ENCODE results near the gene HSPA12B. TPM values are rescaled to one million over a fixed set of nuclear protein-coding genes. Genes with fewer than 3 reads are reported as not detected.

The HSPA12B gene
- polyA plus RNA-seq, 1 donor, result 6.3 TPM

DNA sequence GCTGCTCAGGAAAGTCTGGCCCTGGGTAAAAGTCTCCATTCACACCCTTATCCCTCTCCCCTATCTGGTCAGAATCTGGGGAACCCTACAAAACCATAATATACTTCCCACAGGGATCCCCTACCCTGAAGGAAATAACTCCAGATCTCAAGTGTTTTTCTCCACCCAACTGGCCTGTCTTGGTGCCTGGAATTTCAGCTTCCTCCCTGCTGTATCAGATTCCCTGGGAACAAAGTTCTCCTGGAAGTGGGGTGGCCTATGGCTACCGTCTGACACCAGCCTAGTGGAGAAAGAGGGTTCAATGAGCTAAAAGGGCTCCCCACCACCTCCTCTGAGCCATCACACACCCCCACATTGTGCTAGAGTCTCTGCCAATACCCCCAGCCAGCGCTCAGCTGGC, 15.0 kb downstream of the HSPA12B start:
- peaks cover 42% of the 10 kb centered on the region for H3K27me3 ChIP-seq (ENCODE audit: control insufficient read depth, insufficient read depth, low read length)
- no CpG with 5 or more reads among the region's 2 CpGs for WGBS (ENCODE audit: insufficient coverage, low lambda C conversion rate)
- peaks cover 5% of the 10 kb centered on the region for H3K9me3 ChIP-seq (ENCODE audit: control insufficient read depth, low read depth, low read length)
- no peak overlapping the region for H3K4me3 ChIP-seq (ENCODE audit: low read length)
- H3K36me3 ChIP-seq (ENCODE audit: control insufficient read depth, insufficient read depth, low read length), result peaks cover 3% of the 10 kb centered on the region
- peaks cover 13% of the 10 kb centered on the region for H3K4me1 ChIP-seq (ENCODE audit: control insufficient read depth, insufficient read depth, low read length)
- H3K27ac ChIP-seq (ENCODE audit: low read length), result no peak overlapping the region
- DNase-seq, result peak in 1 of 2 donors; percentile 44

DNA sequence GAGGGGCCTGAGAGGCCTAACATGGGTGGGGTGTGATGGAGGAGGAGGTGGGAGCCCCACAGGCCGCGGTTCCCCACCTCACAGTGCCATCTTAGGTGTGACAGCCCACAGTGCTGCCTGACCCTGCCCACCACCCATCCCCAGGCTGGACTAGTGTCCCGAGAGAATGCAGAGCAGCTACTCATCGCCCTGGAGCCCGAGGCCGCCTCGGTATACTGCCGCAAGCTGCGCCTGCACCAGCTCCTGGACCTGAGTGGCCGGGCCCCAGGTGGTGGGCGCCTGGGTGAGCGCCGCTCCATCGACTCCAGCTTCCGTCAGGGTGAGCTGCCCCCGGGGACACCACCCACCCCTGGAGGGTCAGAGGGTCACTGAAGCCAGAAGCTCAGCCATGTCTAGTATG, 15.6 kb downstream of the HSPA12B start:
- Histone ChIP-seq H3K27ac (ENCODE audit: low read length) (no peak overlapping the region), H3K27me3 (ENCODE audit: control insufficient read depth, insufficient read depth, low read length) (peaks cover 42% of the 10 kb centered on the region), H3K4me1 (ENCODE audit: control insufficient read depth, insufficient read depth, low read length) (peaks cover 16% of the 10 kb centered on the region), H3K9me3 (ENCODE audit: control insufficient read depth, low read depth, low read length) (peaks cover 5% of the 10 kb centered on the region), H3K36me3 (ENCODE audit: control insufficient read depth, insufficient read depth, low read length) (peaks cover 3% of the 10 kb centered on the region), H3K4me3 (ENCODE audit: low read length) (no peak overlapping the region)
- no peak for DNase-seq
- no CpG with 5 or more reads among the region's 16 CpGs for WGBS (ENCODE audit: insufficient coverage, low lambda C conversion rate)

DNA sequence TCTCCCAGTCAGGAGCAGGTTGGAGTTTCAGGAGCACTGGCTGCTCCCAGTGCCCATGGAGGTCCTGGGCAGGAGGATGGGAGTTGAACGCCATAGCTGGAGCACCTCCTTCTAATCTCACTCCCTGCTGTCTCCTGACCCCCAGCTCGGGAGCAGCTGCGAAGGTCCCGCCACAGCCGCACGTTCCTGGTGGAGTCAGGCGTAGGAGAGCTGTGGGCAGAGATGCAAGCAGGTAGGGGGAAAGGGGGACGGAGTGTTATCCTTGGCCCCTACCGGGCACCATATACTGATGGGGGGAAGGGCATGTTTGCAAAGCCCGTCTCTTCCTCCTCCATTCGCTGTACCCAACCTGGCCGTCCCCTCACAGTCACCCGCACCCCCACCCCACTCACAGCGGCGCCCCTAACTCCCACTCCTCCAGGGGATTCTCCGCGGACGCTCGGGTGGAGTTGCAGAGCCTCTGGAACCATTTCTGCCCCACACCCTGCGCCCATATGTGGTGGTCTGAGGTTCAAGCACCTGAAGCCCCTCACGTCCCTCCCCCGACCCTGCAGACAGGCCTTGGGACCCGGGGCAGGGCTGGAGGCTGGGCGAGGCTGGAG, 16.7 kb downstream of the HSPA12B start:
- H3K36me3 ChIP-seq (ENCODE audit: control insufficient read depth, insufficient read depth, low read length), result peaks cover 3% of the 10 kb centered on the region
- H3K27ac ChIP-seq (ENCODE audit: low read length), result no peak overlapping the region
- no CpG with 5 or more reads among the region's 24 CpGs for WGBS (ENCODE audit: insufficient coverage, low lambda C conversion rate)
- DNase-seq, result no peak
- peaks cover 5% of the 10 kb centered on the region for H3K9me3 ChIP-seq (ENCODE audit: control insufficient read depth, low read depth, low read length)
- H3K4me1 ChIP-seq (ENCODE audit: control insufficient read depth, insufficient read depth, low read length), result peaks cover 16% of the 10 kb centered on the region
- peaks cover 38% of the 10 kb centered on the region for H3K27me3 ChIP-seq (ENCODE audit: control insufficient read depth, insufficient read depth, low read length)
- H3K4me3 ChIP-seq (ENCODE audit: low read length), result no peak overlapping the region

DNA sequence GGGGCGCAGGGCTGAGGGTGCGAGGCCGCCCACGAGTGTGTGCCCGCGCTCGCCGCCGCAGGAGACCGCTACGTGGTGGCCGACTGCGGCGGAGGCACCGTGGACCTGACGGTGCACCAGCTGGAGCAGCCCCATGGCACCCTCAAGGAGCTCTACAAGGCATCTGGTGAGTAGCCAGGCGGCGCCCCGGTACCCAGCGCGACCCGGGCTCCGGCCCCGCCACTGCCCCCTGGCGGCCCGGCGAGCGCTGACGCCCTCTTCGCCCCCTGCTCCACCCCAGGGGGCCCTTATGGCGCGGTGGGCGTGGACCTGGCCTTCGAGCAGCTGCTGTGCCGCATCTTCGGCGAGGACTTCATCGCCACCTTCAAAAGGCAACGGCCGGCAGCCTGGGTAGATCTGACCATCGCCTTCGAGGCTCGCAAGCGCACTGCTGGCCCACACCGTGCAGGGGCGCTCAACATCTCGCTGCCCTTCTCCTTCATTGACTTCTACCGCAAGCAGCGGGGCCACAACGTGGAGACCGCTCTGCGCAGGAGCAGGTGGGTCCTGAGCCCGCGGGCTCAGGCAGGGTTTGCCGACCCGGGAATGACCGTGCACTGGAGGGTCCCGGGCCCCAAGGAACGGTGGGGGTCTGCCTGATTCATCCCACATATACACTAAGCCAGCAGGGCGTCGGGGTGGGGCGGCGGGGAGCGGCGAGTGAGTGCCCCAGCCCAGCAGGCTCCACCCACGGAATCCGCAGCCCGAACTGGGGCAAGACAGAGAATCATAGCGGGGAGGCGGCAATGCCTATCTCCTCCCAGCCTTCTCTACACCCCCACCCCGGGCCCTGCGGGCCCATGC, 17.4 kb downstream of the HSPA12B start:
- Histone ChIP-seq H3K4me3 (ENCODE audit: low read length) (no peak overlapping the region), H3K36me3 (ENCODE audit: control insufficient read depth, insufficient read depth, low read length) (peaks cover 7% of the 10 kb centered on the region), H3K27ac (ENCODE audit: low read length) (no peak overlapping the region), H3K9me3 (ENCODE audit: control insufficient read depth, low read depth, low read length) (peaks cover 5% of the 10 kb centered on the region), H3K4me1 (ENCODE audit: control insufficient read depth, insufficient read depth, low read length) (peaks cover 16% of the 10 kb centered on the region), H3K27me3 (ENCODE audit: control insufficient read depth, insufficient read depth, low read length) (peaks cover 35% of the 10 kb centered on the region)
- no CpG with 5 or more reads among the region's 72 CpGs for WGBS (ENCODE audit: insufficient coverage, low lambda C conversion rate)
- peak; percentile 47 to 48 for DNase-seq

DNA sequence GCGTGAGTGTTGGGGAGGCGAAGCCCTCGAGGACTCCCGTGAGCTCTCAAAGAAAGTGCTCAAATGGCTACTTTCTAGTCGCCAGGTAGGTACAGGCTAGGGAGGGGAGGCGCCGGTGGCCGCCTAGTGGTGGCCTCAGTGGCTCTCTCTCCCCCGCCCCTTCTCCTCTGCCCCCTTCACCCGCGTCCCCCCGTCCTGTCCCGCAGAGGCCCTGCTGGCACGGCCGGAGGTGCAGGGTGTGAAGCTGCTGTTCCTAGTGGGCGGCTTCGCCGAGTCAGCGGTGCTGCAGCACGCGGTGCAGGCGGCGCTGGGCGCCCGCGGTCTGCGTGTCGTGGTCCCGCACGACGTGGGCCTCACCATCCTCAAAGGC, 18.8 kb downstream of the HSPA12B start:
- no CpG with 5 or more reads among the region's 31 CpGs for WGBS (ENCODE audit: insufficient coverage, low lambda C conversion rate)
- no peak for DNase-seq
- no peak overlapping the region for H3K4me3 ChIP-seq (ENCODE audit: low read length)
- H3K27me3 ChIP-seq (ENCODE audit: control insufficient read depth, insufficient read depth, low read length), result peaks cover 32% of the 10 kb centered on the region
- no peak overlapping the region for H3K27ac ChIP-seq (ENCODE audit: low read length)
- peaks cover 5% of the 10 kb centered on the region for H3K9me3 ChIP-seq (ENCODE audit: control insufficient read depth, low read depth, low read length)
- H3K36me3 ChIP-seq (ENCODE audit: control insufficient read depth, insufficient read depth, low read length), result peaks cover 6% of the 10 kb centered on the region
- H3K4me1 ChIP-seq (ENCODE audit: control insufficient read depth, insufficient read depth, low read length), result peaks cover 16% of the 10 kb centered on the region

DNA sequence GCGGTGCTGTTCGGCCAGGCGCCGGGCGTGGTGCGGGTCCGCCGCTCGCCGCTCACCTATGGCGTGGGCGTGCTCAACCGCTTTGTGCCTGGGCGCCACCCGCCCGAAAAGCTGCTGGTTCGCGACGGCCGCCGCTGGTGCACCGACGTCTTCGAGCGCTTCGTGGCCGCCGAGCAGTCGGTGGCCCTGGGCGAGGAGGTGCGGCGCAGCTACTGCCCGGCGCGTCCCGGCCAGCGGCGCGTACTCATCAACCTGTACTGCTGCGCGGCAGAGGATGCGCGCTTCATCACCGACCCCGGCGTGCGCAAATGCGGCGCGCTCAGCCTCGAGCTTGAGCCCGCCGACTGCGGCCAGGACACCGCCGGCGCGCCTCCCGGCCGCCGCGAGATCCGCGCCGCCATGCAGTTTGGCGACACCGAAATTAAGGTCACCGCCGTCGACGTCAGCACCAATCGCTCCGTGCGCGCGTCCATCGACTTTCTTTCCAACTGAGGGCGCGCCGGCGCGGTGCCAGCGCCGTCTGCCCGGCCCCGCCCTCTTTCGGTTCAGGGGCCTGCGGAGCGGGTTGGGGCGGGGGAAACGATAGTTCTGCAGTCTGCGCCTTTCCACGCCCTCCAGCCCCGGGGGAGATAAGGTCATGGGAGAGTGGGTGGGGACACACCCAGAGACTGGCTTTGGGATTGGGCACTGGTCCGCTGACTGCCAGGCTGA, 19.3 kb downstream of the HSPA12B start:
- peaks cover 5% of the 10 kb centered on the region for H3K9me3 ChIP-seq (ENCODE audit: control insufficient read depth, low read depth, low read length)
- peaks cover 32% of the 10 kb centered on the region for H3K27me3 ChIP-seq (ENCODE audit: control insufficient read depth, insufficient read depth, low read length)
- peak overlapping the region; percentile 23 for H3K4me3 ChIP-seq (ENCODE audit: low read length)
- WGBS (ENCODE audit: insufficient coverage, low lambda C conversion rate), result no CpG with 5 or more reads among the region's 95 CpGs
- H3K27ac ChIP-seq (ENCODE audit: low read length), result no peak overlapping the region
- DNase-seq, result peak; percentile 40 to 73
- H3K4me1 ChIP-seq (ENCODE audit: control insufficient read depth, insufficient read depth, low read length), result peaks cover 16% of the 10 kb centered on the region
- H3K36me3 ChIP-seq (ENCODE audit: control insufficient read depth, insufficient read depth, low read length), result peaks cover 6% of the 10 kb centered on the region

DNA sequence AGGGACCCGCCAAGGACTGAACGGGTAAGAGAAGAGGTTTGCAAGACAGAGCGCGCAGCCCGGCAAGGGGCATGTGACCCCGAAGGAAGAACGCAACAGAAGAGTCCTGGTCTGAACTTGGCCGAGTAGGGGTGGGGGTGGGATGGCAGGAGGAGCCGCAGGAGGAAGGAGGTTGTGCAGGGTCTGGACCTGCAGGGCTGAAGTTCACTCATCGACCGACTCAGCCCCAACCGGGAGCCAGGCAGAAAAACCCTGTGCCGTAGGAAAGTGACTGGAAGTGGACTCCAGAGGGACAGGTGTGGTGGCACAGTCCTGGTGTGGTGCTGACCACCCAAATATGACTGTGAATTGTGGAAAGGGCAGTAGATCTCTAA, 19.9 kb downstream of the HSPA12B start:
- no peak for DNase-seq
- H3K27ac ChIP-seq (ENCODE audit: low read length), result no peak overlapping the region
- WGBS (ENCODE audit: insufficient coverage, low lambda C conversion rate), result 35% methylated on average over 5 of the region's 13 CpGs
- H3K36me3 ChIP-seq (ENCODE audit: control insufficient read depth, insufficient read depth, low read length), result peaks cover 6% of the 10 kb centered on the region
- H3K27me3 ChIP-seq (ENCODE audit: control insufficient read depth, insufficient read depth, low read length), result peaks cover 32% of the 10 kb centered on the region
- peaks cover 16% of the 10 kb centered on the region for H3K4me1 ChIP-seq (ENCODE audit: control insufficient read depth, insufficient read depth, low read length)
- peaks cover 5% of the 10 kb centered on the region for H3K9me3 ChIP-seq (ENCODE audit: control insufficient read depth, low read depth, low read length)
- H3K4me3 ChIP-seq (ENCODE audit: low read length), result peak overlapping the region; percentile 23

DNA sequence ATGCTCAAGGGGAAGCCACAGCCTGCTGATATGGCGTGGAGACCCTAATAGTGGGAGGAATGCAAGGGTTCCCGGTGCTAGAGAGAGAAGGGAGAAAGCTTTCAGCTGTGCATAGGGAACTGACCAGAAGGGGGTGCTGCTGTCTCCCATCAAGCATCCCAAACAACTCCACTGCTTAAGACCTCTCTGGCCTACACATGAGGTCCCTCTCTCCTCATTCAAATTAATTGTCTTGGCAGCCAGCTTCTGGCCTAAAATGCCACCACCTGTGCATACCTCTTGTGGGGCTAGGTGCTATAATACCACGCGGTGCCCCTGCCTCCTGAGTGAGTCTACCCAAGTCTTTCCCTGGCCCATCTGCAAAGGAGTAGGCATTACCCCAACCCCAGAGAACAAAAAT, 20.6 kb downstream of the HSPA12B start:
- no CpG with 5 or more reads among the region's 4 CpGs for WGBS (ENCODE audit: insufficient coverage, low lambda C conversion rate)
- peaks cover 16% of the 10 kb centered on the region for H3K4me1 ChIP-seq (ENCODE audit: control insufficient read depth, insufficient read depth, low read length)
- no peak overlapping the region for H3K4me3 ChIP-seq (ENCODE audit: low read length)
- peaks cover 10% of the 10 kb centered on the region for H3K36me3 ChIP-seq (ENCODE audit: control insufficient read depth, insufficient read depth, low read length)
- H3K9me3 ChIP-seq (ENCODE audit: control insufficient read depth, low read depth, low read length), result peaks cover 5% of the 10 kb centered on the region
- no peak overlapping the region for H3K27ac ChIP-seq (ENCODE audit: low read length)
- peaks cover 32% of the 10 kb centered on the region for H3K27me3 ChIP-seq (ENCODE audit: control insufficient read depth, insufficient read depth, low read length)
- DNase-seq, result peak in 1 of 2 donors; percentile 56

DNA sequence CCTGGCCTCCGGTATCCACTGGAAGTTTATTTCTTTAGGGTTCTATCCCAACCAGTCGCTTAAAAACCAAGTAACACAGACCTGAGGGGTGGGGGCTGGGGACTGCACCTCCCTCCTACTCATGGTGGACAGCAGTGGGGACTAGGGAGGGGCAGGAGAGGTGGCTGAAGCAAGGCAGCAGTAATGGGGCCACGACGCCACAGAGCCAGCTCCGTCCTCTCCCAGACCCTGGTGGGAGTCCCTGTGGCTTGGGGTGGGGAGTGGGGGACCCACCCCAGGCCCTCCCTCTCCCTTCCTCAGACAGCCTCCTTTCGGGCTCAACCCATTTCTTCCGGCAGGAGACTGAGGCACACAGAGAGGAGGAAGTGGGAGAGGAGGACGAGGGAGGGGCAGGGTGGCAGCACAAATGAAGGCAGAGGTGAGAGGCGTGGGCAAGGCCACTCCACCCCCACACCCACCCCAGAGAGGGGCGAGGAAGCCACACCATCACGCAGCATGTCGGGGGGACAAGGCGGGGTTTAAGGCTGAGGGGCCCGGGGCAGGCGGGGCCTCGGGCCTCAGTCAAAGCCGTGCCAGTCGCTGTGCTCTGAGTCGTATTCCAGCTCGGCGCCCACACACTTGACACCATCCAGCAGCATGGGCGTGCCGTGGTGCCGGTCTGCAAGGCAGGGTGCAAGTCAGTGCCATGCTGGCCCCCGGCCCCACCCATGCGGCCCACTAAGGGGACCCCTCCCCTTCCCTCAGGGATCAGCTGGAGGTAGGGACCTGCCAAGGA, 21.2 kb downstream of the HSPA12B start:
- DNase-seq, result no peak
- peaks cover 27% of the 10 kb centered on the region for H3K27me3 ChIP-seq (ENCODE audit: control insufficient read depth, insufficient read depth, low read length)
- H3K4me1 ChIP-seq (ENCODE audit: control insufficient read depth, insufficient read depth, low read length), result peaks cover 16% of the 10 kb centered on the region
- H3K27ac ChIP-seq (ENCODE audit: low read length), result no peak overlapping the region
- no peak overlapping the region for H3K4me3 ChIP-seq (ENCODE audit: low read length)
- H3K36me3 ChIP-seq (ENCODE audit: control insufficient read depth, insufficient read depth, low read length), result peaks cover 14% of the 10 kb centered on the region
- WGBS (ENCODE audit: insufficient coverage, low lambda C conversion rate), result no CpG with 5 or more reads among the region's 26 CpGs
- peaks cover 5% of the 10 kb centered on the region for H3K9me3 ChIP-seq (ENCODE audit: control insufficient read depth, low read depth, low read length)

DNA sequence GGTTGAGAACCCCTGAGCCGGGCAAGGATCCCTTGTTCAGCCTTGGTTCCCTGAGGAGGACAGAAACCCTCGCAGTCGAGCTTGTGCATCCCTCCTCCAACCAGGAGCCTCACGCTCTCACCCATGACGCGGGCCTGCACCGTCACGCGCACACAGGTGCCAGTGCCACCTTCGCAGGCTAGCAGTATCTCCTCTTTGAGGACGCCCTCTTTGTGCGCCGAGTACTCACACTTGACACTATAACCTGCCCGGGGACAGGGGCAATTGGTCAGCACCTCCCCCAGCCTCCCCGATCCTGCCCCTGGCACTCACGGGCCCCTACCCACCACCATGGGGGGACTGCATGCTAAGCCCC, 21.8 kb downstream of the HSPA12B start:
- peaks cover 21% of the 10 kb centered on the region for H3K27me3 ChIP-seq (ENCODE audit: control insufficient read depth, insufficient read depth, low read length)
- H3K36me3 ChIP-seq (ENCODE audit: control insufficient read depth, insufficient read depth, low read length), result peaks cover 17% of the 10 kb centered on the region
- no peak overlapping the region for H3K27ac ChIP-seq (ENCODE audit: low read length)
- peaks cover 15% of the 10 kb centered on the region for H3K4me1 ChIP-seq (ENCODE audit: control insufficient read depth, insufficient read depth, low read length)
- H3K9me3 ChIP-seq (ENCODE audit: control insufficient read depth, low read depth, low read length), result peaks cover 5% of the 10 kb centered on the region
- no peak for DNase-seq
- H3K4me3 ChIP-seq (ENCODE audit: low read length), result no peak overlapping the region
- WGBS (ENCODE audit: insufficient coverage, low lambda C conversion rate), result no CpG with 5 or more reads among the region's 16 CpGs
